Thyroid gland (tissue), 4 donors: Measurements from ENCODE around the gene CHRD.

Experiments
- POLR2A ChIP-seq, 2 donors: fragments of 450-650 bp; IDR thresholded peaks; one replicate each; pipeline ENCODE4 v1.6.1; 2017; ENCODE audit warnings: antibody characterized with exemption in 2 of 2, mild to moderate bottlenecking in 2 of 2, moderate library complexity in 1 of 2
- TF ChIP-seq, protein P1 (sequence below), 6 experiments: fragments of 200-600 bp in 3 of 6; fragments of 450-650 bp in 3 of 6; sonication (generic) in 3 of 6; IDR thresholded peaks; one replicate each; pipeline ENCODE4 v1.5.1; 2016 to 2019; ENCODE audit warnings: antibody characterized with exemption in 6 of 6, mild to moderate bottlenecking in 2 of 6, inconsistent platforms in 1 of 6, moderate library complexity in 1 of 6

DNA sequence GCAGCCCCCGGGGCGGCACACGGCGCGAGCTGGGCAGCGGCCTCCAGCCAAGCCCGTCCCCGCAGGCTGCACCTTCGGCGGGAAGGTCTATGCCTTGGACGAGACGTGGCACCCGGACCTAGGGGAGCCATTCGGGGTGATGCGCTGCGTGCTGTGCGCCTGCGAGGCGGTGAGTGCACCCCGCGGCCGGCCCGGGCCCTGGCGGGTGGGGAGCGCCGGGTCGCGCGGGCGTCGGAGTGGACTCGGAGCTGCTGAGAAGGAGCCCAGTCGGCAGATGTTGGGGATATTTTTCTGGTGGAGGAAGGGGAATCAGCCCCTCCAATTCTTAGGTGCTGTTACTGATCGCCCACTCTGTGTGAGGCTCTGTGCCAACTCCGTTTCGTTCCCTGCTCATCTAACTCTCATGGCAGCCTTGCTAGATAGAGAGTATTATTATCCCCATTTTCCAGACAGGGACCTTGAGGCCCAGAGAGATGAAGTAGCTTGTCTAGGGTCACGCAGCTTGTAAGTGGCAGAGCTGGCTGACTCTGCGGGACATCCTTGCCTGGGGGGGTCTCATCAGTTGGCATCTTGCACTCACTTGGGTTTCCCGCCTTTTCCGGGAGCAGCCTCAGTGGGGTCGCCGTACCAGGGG lies 890 bp downstream of the CHRD start:
- TF ChIP-seq, protein P1, sequence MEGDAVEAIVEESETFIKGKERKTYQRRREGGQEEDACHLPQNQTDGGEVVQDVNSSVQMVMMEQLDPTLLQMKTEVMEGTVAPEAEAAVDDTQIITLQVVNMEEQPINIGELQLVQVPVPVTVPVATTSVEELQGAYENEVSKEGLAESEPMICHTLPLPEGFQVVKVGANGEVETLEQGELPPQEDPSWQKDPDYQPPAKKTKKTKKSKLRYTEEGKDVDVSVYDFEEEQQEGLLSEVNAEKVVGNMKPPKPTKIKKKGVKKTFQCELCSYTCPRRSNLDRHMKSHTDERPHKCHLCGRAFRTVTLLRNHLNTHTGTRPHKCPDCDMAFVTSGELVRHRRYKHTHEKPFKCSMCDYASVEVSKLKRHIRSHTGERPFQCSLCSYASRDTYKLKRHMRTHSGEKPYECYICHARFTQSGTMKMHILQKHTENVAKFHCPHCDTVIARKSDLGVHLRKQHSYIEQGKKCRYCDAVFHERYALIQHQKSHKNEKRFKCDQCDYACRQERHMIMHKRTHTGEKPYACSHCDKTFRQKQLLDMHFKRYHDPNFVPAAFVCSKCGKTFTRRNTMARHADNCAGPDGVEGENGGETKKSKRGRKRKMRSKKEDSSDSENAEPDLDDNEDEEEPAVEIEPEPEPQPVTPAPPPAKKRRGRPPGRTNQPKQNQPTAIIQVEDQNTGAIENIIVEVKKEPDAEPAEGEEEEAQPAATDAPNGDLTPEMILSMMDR (IDR thresholded peaks at IDR 0.05) = no peak
- TF ChIP-seq POLR2A (IDR thresholded peaks at IDR 0.05) = no peak
